ENCODE results near the gene POLR3H. TPM values are rescaled to one million over a fixed set of nuclear protein-coding genes. Genes with fewer than 3 reads are reported as not detected.

The POLR3H gene
- 29.9 to 51.9 TPM (median 46.8 TPM) in 5 replicates for total RNA-seq (2022; extraction: Qiagen RNA extraction; ENCODE audit: low read depth)

GRCh38 chr22:41543854-41544670 lies at the start of gene POLR3H:
Gene POLR3H, minus strand, starts transcription at chr22:41544470. Its CDS starts 369 bp downstream, at chr22:41544101.

GRCh38 chr22:41589391-41590241 lies 45.3 kb upstream of the POLR3H start, which contains the start of gene PMM1:
Gene PMM1, minus strand, starts transcription at chr22:41589840. Its CDS starts 35 bp downstream, at chr22:41589805.

Other genes starting within 250 kb of the POLR3H start
- 21.8 to 27.8 TPM (median 25.0 TPM) in 5 replicates for gene ZC3H7B, start 242.9 kb downstream of the POLR3H start, total RNA-seq (2022; extraction: Qiagen RNA extraction; ENCODE audit: low read depth)
- gene TEF, start 162.5 kb downstream of the POLR3H start, total RNA-seq (2022; extraction: Qiagen RNA extraction; ENCODE audit: low read depth), result 0.96 to 1.4 TPM (median 1.0 TPM) in 5 replicates
- 21.3 to 23.8 TPM (median 21.8 TPM) in 5 replicates for gene TOB2, start 97.7 kb downstream of the POLR3H start, total RNA-seq (2022; extraction: Qiagen RNA extraction; ENCODE audit: low read depth)
- 62.0 to 76.5 TPM (median 68.6 TPM) in 5 replicates for gene PHF5A, start 75.8 kb downstream of the POLR3H start, total RNA-seq (2022; extraction: Qiagen RNA extraction; ENCODE audit: low read depth)
- 45.2 to 48.6 TPM (median 47.0 TPM) in 5 replicates for gene ACO2, start 75.4 kb downstream of the POLR3H start, total RNA-seq (2022; extraction: Qiagen RNA extraction; ENCODE audit: low read depth)
- gene CSDC2, start 16.5 kb upstream of the POLR3H start, total RNA-seq (2022; extraction: Qiagen RNA extraction; ENCODE audit: low read depth), result 1.9 to 3.6 TPM (median 2.2 TPM) in 5 replicates
- gene PMM1, start 45.4 kb upstream of the POLR3H start, total RNA-seq (2022; extraction: Qiagen RNA extraction; ENCODE audit: low read depth), result 24.4 to 29.8 TPM (median 28.7 TPM) in 5 replicates
- 15.4 to 19.4 TPM (median 16.3 TPM) in 5 replicates for gene DESI1, start 76.6 kb upstream of the POLR3H start, total RNA-seq (2022; extraction: Qiagen RNA extraction; ENCODE audit: low read depth)
- gene XRCC6, start 76.8 kb upstream of the POLR3H start, total RNA-seq (2022; extraction: Qiagen RNA extraction; ENCODE audit: low read depth), result 292 to 348 TPM (median 308 TPM) in 5 replicates
- 104 to 216 TPM (median 183 TPM) in 5 replicates for gene SNU13, start 144.4 kb upstream of the POLR3H start, total RNA-seq (2022; extraction: Qiagen RNA extraction; ENCODE audit: low read depth)
- not detected in 5 replicates for gene MEI1, start 155.0 kb upstream of the POLR3H start, total RNA-seq (2022; extraction: Qiagen RNA extraction; ENCODE audit: low read depth)

All from A549 treated with CpdA at 1 μM for 4 hours (cell line).